ENCODE data around the gene LCNL1.

DNA sequence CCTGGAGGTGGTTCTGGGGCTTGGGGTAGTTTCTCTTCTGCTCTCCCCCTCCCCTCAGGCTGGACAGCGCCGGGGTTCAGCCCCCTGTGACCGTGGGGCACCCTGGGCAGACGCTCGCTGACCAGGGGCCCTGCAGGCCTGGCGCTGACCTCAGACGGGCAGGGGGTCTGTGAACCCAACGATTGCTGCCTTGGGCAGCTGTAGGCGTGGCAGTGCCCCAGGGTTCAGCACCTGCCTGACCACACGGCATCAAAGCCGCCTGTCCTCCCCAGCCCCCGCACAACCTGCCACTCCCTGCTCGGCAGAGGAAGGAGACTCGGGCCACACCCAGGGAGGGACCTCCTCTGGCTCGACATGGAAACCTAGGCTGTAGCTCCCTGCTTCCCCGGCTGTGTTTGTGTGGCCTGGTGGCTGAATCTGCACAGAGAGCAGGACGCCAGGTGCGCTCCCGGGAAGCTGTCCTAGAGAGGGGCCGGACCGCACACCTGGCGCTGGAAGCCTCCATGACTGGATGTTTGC is 18.6 kb upstream of the LCNL1 start:
- TF ChIP-seq TAF1 (conservative IDR thresholded peaks at IDR 0.05) (no peak), SP1 (IDR thresholded peaks at IDR 0.05) (no peak), NR2F2 (IDR thresholded peaks at IDR 0.05) (no peak)
- TF ChIP-seq, protein P1, sequence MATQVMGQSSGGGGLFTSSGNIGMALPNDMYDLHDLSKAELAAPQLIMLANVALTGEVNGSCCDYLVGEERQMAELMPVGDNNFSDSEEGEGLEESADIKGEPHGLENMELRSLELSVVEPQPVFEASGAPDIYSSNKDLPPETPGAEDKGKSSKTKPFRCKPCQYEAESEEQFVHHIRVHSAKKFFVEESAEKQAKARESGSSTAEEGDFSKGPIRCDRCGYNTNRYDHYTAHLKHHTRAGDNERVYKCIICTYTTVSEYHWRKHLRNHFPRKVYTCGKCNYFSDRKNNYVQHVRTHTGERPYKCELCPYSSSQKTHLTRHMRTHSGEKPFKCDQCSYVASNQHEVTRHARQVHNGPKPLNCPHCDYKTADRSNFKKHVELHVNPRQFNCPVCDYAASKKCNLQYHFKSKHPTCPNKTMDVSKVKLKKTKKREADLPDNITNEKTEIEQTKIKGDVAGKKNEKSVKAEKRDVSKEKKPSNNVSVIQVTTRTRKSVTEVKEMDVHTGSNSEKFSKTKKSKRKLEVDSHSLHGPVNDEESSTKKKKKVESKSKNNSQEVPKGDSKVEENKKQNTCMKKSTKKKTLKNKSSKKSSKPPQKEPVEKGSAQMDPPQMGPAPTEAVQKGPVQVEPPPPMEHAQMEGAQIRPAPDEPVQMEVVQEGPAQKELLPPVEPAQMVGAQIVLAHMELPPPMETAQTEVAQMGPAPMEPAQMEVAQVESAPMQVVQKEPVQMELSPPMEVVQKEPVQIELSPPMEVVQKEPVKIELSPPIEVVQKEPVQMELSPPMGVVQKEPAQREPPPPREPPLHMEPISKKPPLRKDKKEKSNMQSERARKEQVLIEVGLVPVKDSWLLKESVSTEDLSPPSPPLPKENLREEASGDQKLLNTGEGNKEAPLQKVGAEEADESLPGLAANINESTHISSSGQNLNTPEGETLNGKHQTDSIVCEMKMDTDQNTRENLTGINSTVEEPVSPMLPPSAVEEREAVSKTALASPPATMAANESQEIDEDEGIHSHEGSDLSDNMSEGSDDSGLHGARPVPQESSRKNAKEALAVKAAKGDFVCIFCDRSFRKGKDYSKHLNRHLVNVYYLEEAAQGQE (IDR thresholded peaks at IDR 0.05), result no peak
- TF ChIP-seq, protein P2, sequence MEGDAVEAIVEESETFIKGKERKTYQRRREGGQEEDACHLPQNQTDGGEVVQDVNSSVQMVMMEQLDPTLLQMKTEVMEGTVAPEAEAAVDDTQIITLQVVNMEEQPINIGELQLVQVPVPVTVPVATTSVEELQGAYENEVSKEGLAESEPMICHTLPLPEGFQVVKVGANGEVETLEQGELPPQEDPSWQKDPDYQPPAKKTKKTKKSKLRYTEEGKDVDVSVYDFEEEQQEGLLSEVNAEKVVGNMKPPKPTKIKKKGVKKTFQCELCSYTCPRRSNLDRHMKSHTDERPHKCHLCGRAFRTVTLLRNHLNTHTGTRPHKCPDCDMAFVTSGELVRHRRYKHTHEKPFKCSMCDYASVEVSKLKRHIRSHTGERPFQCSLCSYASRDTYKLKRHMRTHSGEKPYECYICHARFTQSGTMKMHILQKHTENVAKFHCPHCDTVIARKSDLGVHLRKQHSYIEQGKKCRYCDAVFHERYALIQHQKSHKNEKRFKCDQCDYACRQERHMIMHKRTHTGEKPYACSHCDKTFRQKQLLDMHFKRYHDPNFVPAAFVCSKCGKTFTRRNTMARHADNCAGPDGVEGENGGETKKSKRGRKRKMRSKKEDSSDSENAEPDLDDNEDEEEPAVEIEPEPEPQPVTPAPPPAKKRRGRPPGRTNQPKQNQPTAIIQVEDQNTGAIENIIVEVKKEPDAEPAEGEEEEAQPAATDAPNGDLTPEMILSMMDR (IDR thresholded peaks at IDR 0.05; ENCODE audit: low read depth, low read length, missing input control), result no peak
- TF ChIP-seq, protein P3, sequence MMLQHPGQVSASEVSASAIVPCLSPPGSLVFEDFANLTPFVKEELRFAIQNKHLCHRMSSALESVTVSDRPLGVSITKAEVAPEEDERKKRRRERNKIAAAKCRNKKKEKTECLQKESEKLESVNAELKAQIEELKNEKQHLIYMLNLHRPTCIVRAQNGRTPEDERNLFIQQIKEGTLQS (IDR thresholded peaks at IDR 0.05), result no peak
